ENCODE data around the gene TRMT2A. TPM values are rescaled to one million over a fixed set of nuclear protein-coding genes. Genes with fewer than 3 reads are reported as not detected.
"Not testable (repeated sequence)": the region's sequence is repeated elsewhere in the genome, so short reads cannot be mapped to it uniquely, and the experiment has no call there.

TRMT2A gene
- total RNA-seq, 1 donor from 2014 or later, result 62.9 TPM

DNA sequence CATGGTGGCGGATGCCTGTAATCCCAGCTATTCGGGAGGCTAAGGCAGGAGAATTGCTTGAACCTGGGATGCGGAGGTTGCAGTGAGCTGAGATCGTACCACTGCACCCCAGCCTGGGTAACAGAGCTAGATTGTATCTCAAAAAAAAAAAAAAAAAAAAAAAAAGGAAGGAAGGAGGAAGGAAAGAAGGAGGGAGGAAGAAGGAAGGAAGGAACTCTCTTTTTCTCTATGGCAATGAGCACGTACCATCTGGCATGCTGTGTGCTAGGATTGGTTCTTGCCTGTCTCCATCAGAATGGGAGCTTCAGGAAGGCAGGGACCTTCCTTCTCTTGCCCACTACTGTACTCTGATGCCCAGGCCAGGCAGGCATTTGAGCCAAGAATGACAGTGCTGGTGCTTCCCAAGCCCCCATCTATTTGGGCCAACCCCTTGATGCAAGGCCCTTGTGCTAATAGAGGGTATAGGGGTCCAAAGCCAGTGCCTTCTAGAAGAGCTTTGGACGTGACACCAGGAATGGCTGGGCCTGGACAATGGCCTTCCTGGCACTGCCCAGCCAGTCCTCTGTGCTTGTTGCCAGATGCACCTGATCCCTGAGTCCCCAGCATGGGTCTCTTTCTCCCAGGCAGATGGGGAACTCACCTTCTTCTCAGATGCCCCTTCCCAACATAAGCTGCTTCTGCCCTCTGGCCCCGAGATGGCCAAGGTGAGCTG is 47.5 kb downstream of the TRMT2A start:
- DNase-seq (ENCODE audit: extremely low spot score, unreplicated experiment), result no peak
- Mint-ChIP-seq H3K27me3 (ENCODE audit: unreplicated experiment) (no peaks in the 10 kb centered on the region), H3K9me3 (ENCODE audit: unreplicated experiment) (no peaks in the 10 kb centered on the region), H3K36me3 (ENCODE audit: unreplicated experiment) (no peaks in the 10 kb centered on the region), H3K4me3 (ENCODE audit: unreplicated experiment) (no peak overlapping the region), H3K27ac (ENCODE audit: unreplicated experiment) (no peak overlapping the region), H3K4me1 (ENCODE audit: unreplicated experiment) (no peaks in the 10 kb centered on the region)
- TF ChIP-seq, protein P1, sequence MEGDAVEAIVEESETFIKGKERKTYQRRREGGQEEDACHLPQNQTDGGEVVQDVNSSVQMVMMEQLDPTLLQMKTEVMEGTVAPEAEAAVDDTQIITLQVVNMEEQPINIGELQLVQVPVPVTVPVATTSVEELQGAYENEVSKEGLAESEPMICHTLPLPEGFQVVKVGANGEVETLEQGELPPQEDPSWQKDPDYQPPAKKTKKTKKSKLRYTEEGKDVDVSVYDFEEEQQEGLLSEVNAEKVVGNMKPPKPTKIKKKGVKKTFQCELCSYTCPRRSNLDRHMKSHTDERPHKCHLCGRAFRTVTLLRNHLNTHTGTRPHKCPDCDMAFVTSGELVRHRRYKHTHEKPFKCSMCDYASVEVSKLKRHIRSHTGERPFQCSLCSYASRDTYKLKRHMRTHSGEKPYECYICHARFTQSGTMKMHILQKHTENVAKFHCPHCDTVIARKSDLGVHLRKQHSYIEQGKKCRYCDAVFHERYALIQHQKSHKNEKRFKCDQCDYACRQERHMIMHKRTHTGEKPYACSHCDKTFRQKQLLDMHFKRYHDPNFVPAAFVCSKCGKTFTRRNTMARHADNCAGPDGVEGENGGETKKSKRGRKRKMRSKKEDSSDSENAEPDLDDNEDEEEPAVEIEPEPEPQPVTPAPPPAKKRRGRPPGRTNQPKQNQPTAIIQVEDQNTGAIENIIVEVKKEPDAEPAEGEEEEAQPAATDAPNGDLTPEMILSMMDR (IDR thresholded peaks at IDR 0.05), result no peak

- no peaks in the 10 kb centered on the region for H3K4me1 Mint-ChIP-seq (ENCODE audit: unreplicated experiment)
- no peak overlapping the region for H3K27ac Mint-ChIP-seq (ENCODE audit: unreplicated experiment)
- no peaks in the 10 kb centered on the region for H3K9me3 Mint-ChIP-seq (ENCODE audit: unreplicated experiment)
- TF ChIP-seq, protein P1 (IDR thresholded peaks at IDR 0.05), result no peak
- no peaks in the 10 kb centered on the region for H3K27me3 Mint-ChIP-seq (ENCODE audit: unreplicated experiment)
- no peak overlapping the region for H3K4me3 Mint-ChIP-seq (ENCODE audit: unreplicated experiment)
- H3K36me3 Mint-ChIP-seq (ENCODE audit: unreplicated experiment), result no peaks in the 10 kb centered on the region
- no peak for DNase-seq (ENCODE audit: extremely low spot score, unreplicated experiment)
Observed at GRCh38 chr22:20068640-20069039, 48.4 kb downstream of the TRMT2A start.

DNA sequence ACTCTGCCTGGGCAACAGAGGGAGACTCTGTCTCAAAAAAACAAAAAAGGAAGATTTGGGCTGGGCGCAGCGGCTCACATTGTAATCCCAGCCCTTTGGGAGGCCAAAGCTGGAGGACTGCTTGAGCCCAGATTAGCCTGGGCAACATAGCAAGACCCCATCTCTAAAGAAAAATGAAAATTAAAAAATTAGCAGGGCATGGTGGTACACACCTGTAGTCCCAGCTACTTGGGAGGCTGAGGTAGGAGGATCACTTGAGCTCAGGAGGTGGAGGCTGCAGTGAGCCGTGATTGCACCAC is 49.7 kb downstream of the TRMT2A start:
- H3K4me1 Mint-ChIP-seq (ENCODE audit: unreplicated experiment); DNase-seq (ENCODE audit: extremely low spot score, unreplicated experiment); H3K9me3 Mint-ChIP-seq (ENCODE audit: unreplicated experiment); H3K27me3 Mint-ChIP-seq (ENCODE audit: unreplicated experiment); H3K36me3 Mint-ChIP-seq (ENCODE audit: unreplicated experiment); H3K4me3 Mint-ChIP-seq (ENCODE audit: unreplicated experiment); H3K27ac Mint-ChIP-seq (ENCODE audit: unreplicated experiment): not testable (repeated sequence)

DNA sequence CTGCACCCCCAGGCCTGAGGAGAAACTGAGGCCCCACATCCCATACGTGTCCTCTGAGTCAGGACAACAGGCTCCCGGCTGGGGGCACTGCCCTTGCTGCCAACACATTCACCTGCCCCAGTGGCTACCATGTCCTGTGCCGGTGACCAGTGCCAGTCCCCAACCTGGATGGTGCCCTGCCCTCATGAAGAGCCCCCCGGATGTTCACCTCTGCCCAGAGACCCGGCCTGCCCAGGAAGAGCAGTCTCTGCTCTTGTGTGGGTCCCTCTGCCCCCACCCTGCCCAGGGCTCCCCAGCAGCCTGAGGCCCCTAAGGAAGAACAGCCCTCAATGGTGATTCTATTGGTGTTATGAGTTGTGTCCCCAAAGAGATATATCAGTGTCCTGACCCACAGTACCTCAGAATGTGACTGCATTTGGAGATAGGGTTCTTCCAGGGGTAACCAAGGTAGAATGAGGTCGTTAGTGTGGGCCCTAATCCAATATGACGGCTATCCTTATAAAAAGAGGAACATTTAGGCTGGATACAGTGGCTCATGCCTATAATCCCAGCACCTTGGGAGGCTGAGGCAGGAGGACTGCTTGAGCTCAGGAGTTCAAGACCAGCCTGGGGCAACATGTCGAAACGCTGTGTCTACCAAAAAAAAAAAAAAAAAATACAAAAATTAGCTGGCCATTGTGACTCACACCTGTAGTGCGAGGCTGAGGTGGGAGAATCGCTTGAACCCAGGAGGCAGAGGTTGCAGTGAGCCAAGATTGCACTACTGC is 50.2 kb downstream of the TRMT2A start:
- no peaks in the 10 kb centered on the region for H3K4me1 Mint-ChIP-seq (ENCODE audit: unreplicated experiment)

GRCh38 chr22:20065896-20066616 is 51.0 kb downstream of the TRMT2A start:
- TF ChIP-seq, protein P1 (IDR thresholded peaks at IDR 0.05), result no peak
- no peak for DNase-seq (ENCODE audit: extremely low spot score, unreplicated experiment)
- Mint-ChIP-seq H3K9me3 (ENCODE audit: unreplicated experiment) (no peaks in the 10 kb centered on the region), H3K27ac (ENCODE audit: unreplicated experiment) (no peak overlapping the region), H3K27me3 (ENCODE audit: unreplicated experiment) (no peaks in the 10 kb centered on the region), H3K36me3 (ENCODE audit: unreplicated experiment) (peaks cover 11% of the 10 kb centered on the region), H3K4me3 (ENCODE audit: unreplicated experiment) (no peak overlapping the region), H3K4me1 (ENCODE audit: unreplicated experiment) (no peaks in the 10 kb centered on the region)

More for the DNA sequence above, 50.2 kb downstream of the TRMT2A start:
- H3K27ac Mint-ChIP-seq (ENCODE audit: unreplicated experiment), result no peak overlapping the region
- no peak for DNase-seq (ENCODE audit: extremely low spot score, unreplicated experiment)
- TF ChIP-seq, protein P1 (IDR thresholded peaks at IDR 0.05), result no peak
- no peaks in the 10 kb centered on the region for H3K9me3 Mint-ChIP-seq (ENCODE audit: unreplicated experiment)
- peaks cover 7% of the 10 kb centered on the region for H3K36me3 Mint-ChIP-seq (ENCODE audit: unreplicated experiment)
- H3K27me3 Mint-ChIP-seq (ENCODE audit: unreplicated experiment), result no peaks in the 10 kb centered on the region
- H3K4me3 Mint-ChIP-seq (ENCODE audit: unreplicated experiment), result no peak overlapping the region

Data from osteocyte (in vitro differentiated cells).